GM12878 (cell line): ENCODE results near the gene VPS18. TPM values are rescaled to one million over a fixed set of nuclear protein-coding genes. Genes with fewer than 3 reads are reported as not detected.

Source experiments
- BACH1 ChIP-seq: fragments of 450-650 bp; IDR thresholded peaks from 2 replicates; pipeline ENCODE4 v1.6.1; 2017; ENCODE audit warnings: mild to moderate bottlenecking, borderline replicate concordance
- GATAD2B ChIP-seq: fragments of 450-650 bp; conservative IDR thresholded peaks from 2 replicates; pipeline ENCODE4 v1.6.1; 2017; ENCODE audit warnings: low read depth, mild to moderate bottlenecking, moderate library complexity
- HDAC6 ChIP-seq: fragments of 200-600 bp; sonication (generic); IDR thresholded peaks from one replicate; pipeline ENCODE4 v1.8.0; 2017; ENCODE audit warnings: antibody characterized with exemption; ENCODE audit not compliant: unreplicated experiment
- JUNB ChIP-seq: IDR thresholded peaks from 2 replicates; pipeline ENCODE4 v1.6.1; 2016; ENCODE audit warnings: antibody characterized with exemption, mild to moderate bottlenecking
- MYB ChIP-seq: fragments of 150-350 bp; IDR thresholded peaks from 2 replicates; pipeline ENCODE4 v1.6.1; 2014; ENCODE audit warnings: mild to moderate bottlenecking, low read depth, low read length, borderline replicate concordance
- POU2F2 ChIP-seq: IDR thresholded peaks from 3 replicates; pipeline ENCODE4 v1.6.1; 2011; ENCODE audit warnings: low read depth, mild to moderate bottlenecking, low read length, borderline replicate concordance
- RAD51 ChIP-seq: fragments of 450-650 bp; IDR thresholded peaks from 2 replicates; pipeline ENCODE4 v1.6.1; 2016; ENCODE audit warnings: moderate library complexity, mild to moderate bottlenecking, inconsistent platforms
- SIN3A ChIP-seq: IDR thresholded peaks from 2 replicates; pipeline ENCODE4 v1.6.1; 2012; ENCODE audit warnings: low read depth, low read length, improper control_type of control experiment
- SMARCA5 ChIP-seq: fragments of 450-650 bp; IDR thresholded peaks from 2 replicates; pipeline ENCODE4 v1.6.1; 2017; ENCODE audit warnings: mild to moderate bottlenecking
- SP1 ChIP-seq: IDR thresholded peaks from one replicate; pipeline ENCODE4 v1.6.1; 2011; ENCODE audit warnings: low read depth, low read length
- TCF12 ChIP-seq: IDR thresholded peaks from 2 replicates; pipeline ENCODE4 v1.6.1; 2011; ENCODE audit warnings: low read depth, mild to moderate bottlenecking, low read length
- YY1 ChIP-seq: IDR thresholded peaks from 2 replicates; pipeline ENCODE4 v1.6.1; 2011; ENCODE audit warnings: low read depth, mild to moderate bottlenecking, low read length
- ZNF24 ChIP-seq: fragments of 450-650 bp; IDR thresholded peaks from 2 replicates; pipeline ENCODE4 v1.6.1; 2017; ENCODE audit warnings: antibody characterized with exemption, mild to moderate bottlenecking
- polyA plus RNA-seq, 11 experiments: library from polyadenylated mRNA; depleted of rRNA in 4 of 11; unstranded in 6 of 11; stranded (reverse) in 5 of 11; fragments of >200 nt; fragmentation: Nextera tagmentation in 4 of 11; fragmentation: Illumina TruSeq in 1 of 11; extraction: Ambion mirVana in 4 of 11; extraction: Trizol in 1 of 11; gene quantifications; 1 replicate in 1 of 11; 2 replicates in 10 of 11; pipeline versions ENCODE4 v1.2.1 to v1.2.3, GENCODE V29; 2011 to 2016; ENCODE audit warnings: inconsistent platforms in 2 of 11, missing spikeins in 2 of 11, low read depth in 1 of 11
- total RNA-seq, 4 experiments: library from RNA; depleted of rRNA in 3 of 4; stranded (reverse); fragments of >200 nt in 3 of 4; fragmentation: Illumina TruSeq in 1 of 4; extraction: Trizol in 1 of 4; gene quantifications; 2 replicates each; pipeline versions ENCODE4 v1.2.1 to v1.2.3, GENCODE V29; 2013 to 2021
- TF ChIP-seq, protein P1 (sequence below): fragments of 150-350 bp; IDR thresholded peaks from 2 replicates; pipeline ENCODE4 v1.6.1; 2016; ENCODE audit warnings: low read depth, low read length
- TF ChIP-seq, protein P2 (sequence below), 3 experiments: IDR thresholded peaks in 2 of 3; conservative IDR thresholded peaks in 1 of 3; 2 replicates each; pipeline ENCODE4 v1.5.1; 2011; ENCODE audit warnings: low read depth in 3 of 3, low read length in 3 of 3, mild to moderate bottlenecking in 3 of 3, control low read depth in 2 of 3, moderate library complexity in 2 of 3, inconsistent platforms in 1 of 3, mixed read lengths in 1 of 3; ENCODE audit not compliant: control insufficient read depth in 2 of 3, insufficient read depth in 1 of 3; ENCODE audit errors: extremely low read depth in 1 of 3
- TF ChIP-seq, protein P3 (sequence below): IDR thresholded peaks from 2 replicates; pipeline ENCODE4 v1.6.1; 2011; ENCODE audit warnings: borderline replicate concordance, low read depth, mild to moderate bottlenecking, moderate library complexity, mixed read lengths, low read length; ENCODE audit not compliant: insufficient read depth; ENCODE audit errors: extremely low read length
- TF ChIP-seq, protein P4 (sequence below): fragments of 450-650 bp; formaldehyde crosslinking; IDR thresholded peaks from 2 replicates; pipeline ENCODE4 v1.5.0; 2022; ENCODE audit warnings: mild to moderate bottlenecking, missing genetic modification characterization
- TF ChIP-seq, protein P5 (sequence below): fragments of 450-650 bp; IDR thresholded peaks from 2 replicates; pipeline ENCODE4 v1.6.1; 2017; ENCODE audit warnings: borderline replicate concordance

Gene VPS18
- total and polyA plus RNA-seq, 10 of the 15 experiments (the other 5 are each of a cell fraction or from before 2014, with no cell fraction given) = 0.71 to 20.4 (median 10.6) TPM

DNA sequence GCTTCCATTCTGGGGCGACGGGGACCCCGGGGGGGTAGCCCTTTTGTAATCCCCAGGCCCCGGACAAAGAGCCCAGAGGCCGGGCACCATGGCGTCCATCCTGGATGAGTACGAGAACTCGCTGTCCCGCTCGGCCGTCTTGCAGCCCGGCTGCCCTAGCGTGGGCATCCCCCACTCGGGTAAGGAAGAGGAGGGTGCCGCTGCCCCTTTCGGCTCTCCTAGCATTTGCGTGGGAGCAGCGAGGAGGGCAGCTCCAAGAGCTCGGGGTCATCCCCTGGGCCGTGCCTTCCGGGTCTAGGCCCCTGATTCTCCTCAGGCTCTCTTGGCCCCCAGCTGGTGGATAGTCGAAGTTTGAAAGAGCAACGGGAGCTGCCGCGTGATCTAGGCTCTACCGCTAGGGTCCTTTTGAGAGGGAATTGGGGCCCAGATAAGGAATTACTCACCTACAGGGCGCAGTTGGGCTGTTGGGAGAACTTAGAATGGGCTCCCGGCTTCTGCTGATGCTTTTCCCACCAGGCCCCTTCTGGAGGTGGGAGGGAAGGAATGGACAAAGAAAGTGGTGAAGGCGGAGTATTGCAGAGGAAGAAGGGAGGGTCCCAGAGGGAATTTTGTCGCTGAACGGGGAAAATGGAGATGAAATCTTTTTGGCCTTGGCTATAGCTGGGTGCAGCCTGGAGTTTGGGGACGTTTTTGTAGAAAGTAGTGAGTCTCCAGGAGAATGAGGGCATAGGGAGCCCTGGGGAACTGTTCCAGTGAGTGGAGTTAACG is 615 bp downstream of the VPS18 start (continued):
- peak; percentile 44; the same call in 1 of the 2 replicates for TF ChIP-seq GATAD2B
- TF ChIP-seq RAD51 = no peak
- no peak for TF ChIP-seq POU2F2
- TF ChIP-seq, protein P1, sequence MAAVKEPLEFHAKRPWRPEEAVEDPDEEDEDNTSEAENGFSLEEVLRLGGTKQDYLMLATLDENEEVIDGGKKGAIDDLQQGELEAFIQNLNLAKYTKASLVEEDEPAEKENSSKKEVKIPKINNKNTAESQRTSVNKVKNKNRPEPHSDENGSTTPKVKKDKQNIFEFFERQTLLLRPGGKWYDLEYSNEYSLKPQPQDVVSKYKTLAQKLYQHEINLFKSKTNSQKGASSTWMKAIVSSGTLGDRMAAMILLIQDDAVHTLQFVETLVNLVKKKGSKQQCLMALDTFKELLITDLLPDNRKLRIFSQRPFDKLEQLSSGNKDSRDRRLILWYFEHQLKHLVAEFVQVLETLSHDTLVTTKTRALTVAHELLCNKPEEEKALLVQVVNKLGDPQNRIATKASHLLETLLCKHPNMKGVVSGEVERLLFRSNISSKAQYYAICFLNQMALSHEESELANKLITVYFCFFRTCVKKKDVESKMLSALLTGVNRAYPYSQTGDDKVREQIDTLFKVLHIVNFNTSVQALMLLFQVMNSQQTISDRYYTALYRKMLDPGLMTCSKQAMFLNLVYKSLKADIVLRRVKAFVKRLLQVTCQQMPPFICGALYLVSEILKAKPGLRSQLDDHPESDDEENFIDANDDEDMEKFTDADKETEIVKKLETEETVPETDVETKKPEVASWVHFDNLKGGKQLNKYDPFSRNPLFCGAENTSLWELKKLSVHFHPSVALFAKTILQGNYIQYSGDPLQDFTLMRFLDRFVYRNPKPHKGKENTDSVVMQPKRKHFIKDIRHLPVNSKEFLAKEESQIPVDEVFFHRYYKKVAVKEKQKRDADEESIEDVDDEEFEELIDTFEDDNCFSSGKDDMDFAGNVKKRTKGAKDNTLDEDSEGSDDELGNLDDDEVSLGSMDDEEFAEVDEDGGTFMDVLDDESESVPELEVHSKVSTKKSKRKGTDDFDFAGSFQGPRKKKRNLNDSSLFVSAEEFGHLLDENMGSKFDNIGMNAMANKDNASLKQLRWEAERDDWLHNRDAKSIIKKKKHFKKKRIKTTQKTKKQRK = no peak
- 0 out of 2 replicates have a peak, but pooled peaks have one; percentile 15 for TF ChIP-seq TCF12
- no peak for TF ChIP-seq SP1
- TF ChIP-seq, protein P2, sequence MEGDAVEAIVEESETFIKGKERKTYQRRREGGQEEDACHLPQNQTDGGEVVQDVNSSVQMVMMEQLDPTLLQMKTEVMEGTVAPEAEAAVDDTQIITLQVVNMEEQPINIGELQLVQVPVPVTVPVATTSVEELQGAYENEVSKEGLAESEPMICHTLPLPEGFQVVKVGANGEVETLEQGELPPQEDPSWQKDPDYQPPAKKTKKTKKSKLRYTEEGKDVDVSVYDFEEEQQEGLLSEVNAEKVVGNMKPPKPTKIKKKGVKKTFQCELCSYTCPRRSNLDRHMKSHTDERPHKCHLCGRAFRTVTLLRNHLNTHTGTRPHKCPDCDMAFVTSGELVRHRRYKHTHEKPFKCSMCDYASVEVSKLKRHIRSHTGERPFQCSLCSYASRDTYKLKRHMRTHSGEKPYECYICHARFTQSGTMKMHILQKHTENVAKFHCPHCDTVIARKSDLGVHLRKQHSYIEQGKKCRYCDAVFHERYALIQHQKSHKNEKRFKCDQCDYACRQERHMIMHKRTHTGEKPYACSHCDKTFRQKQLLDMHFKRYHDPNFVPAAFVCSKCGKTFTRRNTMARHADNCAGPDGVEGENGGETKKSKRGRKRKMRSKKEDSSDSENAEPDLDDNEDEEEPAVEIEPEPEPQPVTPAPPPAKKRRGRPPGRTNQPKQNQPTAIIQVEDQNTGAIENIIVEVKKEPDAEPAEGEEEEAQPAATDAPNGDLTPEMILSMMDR (IDR thresholded peaks at IDR 0.05 in 2 of 3, conservative IDR thresholded peaks at IDR 0.05 in 1 of 3; ENCODE audit: control insufficient read depth in 2 of 3, extremely low read depth in 1 of 3, insufficient read depth in 1 of 3, low read depth in 3 of 3, low read length in 3 of 3) = peak; percentile 28 to 66 (median 59)
- no peak for TF ChIP-seq ZNF24
- no peak for TF ChIP-seq HDAC6
- TF ChIP-seq JUNB = no peak
- TF ChIP-seq, protein P3, sequence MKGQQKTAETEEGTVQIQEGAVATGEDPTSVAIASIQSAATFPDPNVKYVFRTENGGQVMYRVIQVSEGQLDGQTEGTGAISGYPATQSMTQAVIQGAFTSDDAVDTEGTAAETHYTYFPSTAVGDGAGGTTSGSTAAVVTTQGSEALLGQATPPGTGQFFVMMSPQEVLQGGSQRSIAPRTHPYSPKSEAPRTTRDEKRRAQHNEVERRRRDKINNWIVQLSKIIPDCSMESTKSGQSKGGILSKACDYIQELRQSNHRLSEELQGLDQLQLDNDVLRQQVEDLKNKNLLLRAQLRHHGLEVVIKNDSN = no peak
- TF ChIP-seq YY1 = peak; percentile 44; the same call in 1 of the 2 replicates
- TF ChIP-seq SIN3A = 0 out of 2 replicates have a peak, but pooled peaks have one; percentile 7
- TF ChIP-seq MYB = no peak
- TF ChIP-seq BACH1 = peak; percentile 70; the same call in 1 of the 2 replicates
- TF ChIP-seq, protein P4, sequence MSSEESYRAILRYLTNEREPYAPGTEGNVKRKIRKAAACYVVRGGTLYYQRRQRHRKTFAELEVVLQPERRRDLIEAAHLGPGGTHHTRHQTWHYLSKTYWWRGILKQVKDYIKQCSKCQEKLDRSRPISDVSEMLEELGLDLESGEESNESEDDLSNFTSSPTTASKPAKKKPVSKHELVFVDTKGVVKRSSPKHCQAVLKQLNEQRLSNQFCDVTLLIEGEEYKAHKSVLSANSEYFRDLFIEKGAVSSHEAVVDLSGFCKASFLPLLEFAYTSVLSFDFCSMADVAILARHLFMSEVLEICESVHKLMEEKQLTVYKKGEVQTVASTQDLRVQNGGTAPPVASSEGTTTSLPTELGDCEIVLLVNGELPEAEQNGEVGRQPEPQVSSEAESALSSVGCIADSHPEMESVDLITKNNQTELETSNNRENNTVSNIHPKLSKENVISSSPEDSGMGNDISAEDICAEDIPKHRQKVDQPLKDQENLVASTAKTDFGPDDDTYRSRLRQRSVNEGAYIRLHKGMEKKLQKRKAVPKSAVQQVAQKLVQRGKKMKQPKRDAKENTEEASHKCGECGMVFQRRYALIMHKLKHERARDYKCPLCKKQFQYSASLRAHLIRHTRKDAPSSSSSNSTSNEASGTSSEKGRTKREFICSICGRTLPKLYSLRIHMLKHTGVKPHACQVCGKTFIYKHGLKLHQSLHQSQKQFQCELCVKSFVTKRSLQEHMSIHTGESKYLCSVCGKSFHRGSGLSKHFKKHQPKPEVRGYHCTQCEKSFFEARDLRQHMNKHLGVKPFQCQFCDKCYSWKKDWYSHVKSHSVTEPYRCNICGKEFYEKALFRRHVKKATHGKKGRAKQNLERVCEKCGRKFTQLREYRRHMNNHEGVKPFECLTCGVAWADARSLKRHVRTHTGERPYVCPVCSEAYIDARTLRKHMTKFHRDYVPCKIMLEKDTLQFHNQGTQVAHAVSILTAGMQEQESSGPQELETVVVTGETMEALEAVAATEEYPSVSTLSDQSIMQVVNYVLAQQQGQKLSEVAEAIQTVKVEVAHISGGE (CRISPR knock-in tag) = no peak
- TF ChIP-seq, protein P5, sequence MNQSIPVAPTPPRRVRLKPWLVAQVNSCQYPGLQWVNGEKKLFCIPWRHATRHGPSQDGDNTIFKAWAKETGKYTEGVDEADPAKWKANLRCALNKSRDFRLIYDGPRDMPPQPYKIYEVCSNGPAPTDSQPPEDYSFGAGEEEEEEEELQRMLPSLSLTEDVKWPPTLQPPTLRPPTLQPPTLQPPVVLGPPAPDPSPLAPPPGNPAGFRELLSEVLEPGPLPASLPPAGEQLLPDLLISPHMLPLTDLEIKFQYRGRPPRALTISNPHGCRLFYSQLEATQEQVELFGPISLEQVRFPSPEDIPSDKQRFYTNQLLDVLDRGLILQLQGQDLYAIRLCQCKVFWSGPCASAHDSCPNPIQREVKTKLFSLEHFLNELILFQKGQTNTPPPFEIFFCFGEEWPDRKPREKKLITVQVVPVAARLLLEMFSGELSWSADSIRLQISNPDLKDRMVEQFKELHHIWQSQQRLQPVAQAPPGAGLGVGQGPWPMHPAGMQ = no peak
- TF ChIP-seq SMARCA5 = 0 out of 2 replicates have a peak, but pooled peaks have one; percentile 65
